ENCODE data around the gene ATP6V1D. TPM values are rescaled to one million over a fixed set of nuclear protein-coding genes. Genes with fewer than 3 reads are reported as not detected.

The ATP6V1D gene
- total and polyA plus RNA-seq, 9 of the 15 experiments (the other 6 are each of a cell fraction or from before 2014, with no cell fraction given), result 35.5 to 91.0 (median 50.0) TPM

GRCh38 chr14:67317822-67318221, 41.8 kb downstream of the ATP6V1D start (continued):
- TF ChIP-seq ZFP91 (CRISPR knock-in tag; IDR thresholded peaks at IDR 0.05) (no peak), NR3C1 (CRISPR knock-in tag; IDR thresholded peaks at IDR 0.05) (no peak), YBX1 (IDR thresholded peaks at IDR 0.05) (no peak), ZC3H11A (IDR thresholded peaks at IDR 0.05; ENCODE audit: low read depth, low read length) (no peak), ZNF561 (CRISPR knock-in tag; conservative IDR thresholded peaks at IDR 0.05) (no peak), HNRNPK (IDR thresholded peaks at IDR 0.05; ENCODE audit: low read depth, low read length, poor library complexity, severe bottlenecking) (no peak), PTBP1 (IDR thresholded peaks at IDR 0.05; ENCODE audit: low read depth, low read length) (no peak), DLX4 (CRISPR knock-in tag; IDR thresholded peaks at IDR 0.05) (no peak), USF2 (CRISPR knock-in tag; IDR thresholded peaks at IDR 0.05) (no peak)

GRCh38 chr14:67313153-67313552, 46.5 kb downstream of the ATP6V1D start:
- Histone ChIP-seq H3K27me3 (ENCODE audit: control insufficient read depth in 2 of 2, insufficient read depth in 2 of 2, low read length in 2 of 2) (no peaks in the 10 kb centered on the region), H3K9ac (ENCODE audit: insufficient read depth in 1 of 2, low read depth in 2 of 2, low read length in 2 of 2) (no peak overlapping the region), H3K9me3 (replicated peaks; ENCODE audit: control insufficient read depth, insufficient read depth, low read depth, low read length) (no peaks in the 10 kb centered on the region), H3K4me2 (ENCODE audit: insufficient read depth, low read length) (no peak overlapping the region), H2AFZ (ENCODE audit: low read depth, low read length) (no peak overlapping the region), H3K4me1 (replicated peaks in 1 of 2; ENCODE audit: control insufficient read depth in 2 of 2, insufficient read depth in 2 of 2, low read length in 2 of 2) (no peaks in the 10 kb centered on the region), H3K9me1 (ENCODE audit: control insufficient read depth, insufficient read depth, low read length) (no peaks in the 10 kb centered on the region), H3K27ac (ENCODE audit: extremely low read depth, low read depth, low read length) (no peak overlapping the region), H4K20me1 (replicated peaks; ENCODE audit: control insufficient read depth, insufficient read depth, low read length) (no peaks in the 10 kb centered on the region), H3K4me3 (no peak overlapping the region), H3K36me3 (ENCODE audit: control insufficient read depth, insufficient read depth, low read length) (peaks cover 7% of the 10 kb centered on the region; the same call in 1 of the 3 replicates), H3K79me2 (ENCODE audit: control insufficient read depth, insufficient read depth, low read length) (no peaks in the 10 kb centered on the region)
- ATAC-seq (no peak), FAIRE-seq (no peak), DNase-seq (ENCODE audit: extremely low read depth in 1 of 4, low spot score in 3 of 4) (no peak)
- in situ Hi-C loops (cut with MboI) (no loop called here), intact Hi-C loops (cut with micrococcal nuclease) (no loop called here)
- whole genome bisulfite sequencing (ENCODE audit: insufficient coverage, low coverage, missing lambda C conversion rate), result 63% methylated on average over 1 of the region's 1 CpG
- POLR2A ChIA-PET, result no interaction called here
- CTCF ChIA-PET (ENCODE audit: low intra/inter-chr PET ratio), result no interaction called here
- no TSS peak for BruUV-seq (replicated peaks)
- no peak for TF ChIP-seq POLR2B (IDR thresholded peaks at IDR 0.05; ENCODE audit: low read depth, partially characterized antibody)
- TF ChIP-seq ZBTB1 (CRISPR knock-in tag; IDR thresholded peaks at IDR 0.05; ENCODE audit: borderline replicate concordance, low read depth), result no peak
- TF ChIP-seq ZNF507 (tag; conservative IDR thresholded peaks at IDR 0.05), result no peak
- TF ChIP-seq NKRF (IDR thresholded peaks at IDR 0.05; ENCODE audit: borderline replicate concordance), result no peak
- no peak for TF ChIP-seq FOXA1 (IDR thresholded peaks at IDR 0.05; ENCODE audit: borderline replicate concordance)
- no peak for TF ChIP-seq ZNF140 (CRISPR knock-in tag; IDR thresholded peaks at IDR 0.05)
- TF ChIP-seq MED1 (CRISPR knock-in tag; IDR thresholded peaks at IDR 0.05; ENCODE audit: borderline replicate concordance), result no peak
- TF ChIP-seq BDP1 (IDR thresholded peaks at IDR 0.05; ENCODE audit: insufficient read depth, insufficient read length), result no peak
- TF ChIP-seq NRF1 (conservative IDR thresholded peaks at IDR 0.05 in 1 of 2, IDR thresholded peaks at IDR 0.05 in 1 of 2), result no peak
- no peak for TF ChIP-seq FOXP1 (CRISPR knock-in tag; IDR thresholded peaks at IDR 0.05)

Measured in K562 (cell line).